CD4-positive, alpha-beta T cell treated with Interferon gamma for 1 hour (primary cell): Measurements from ENCODE around the gene CCDC183.
"Not testable (repeated sequence)": the region's sequence is repeated elsewhere in the genome, so short reads cannot be mapped to it uniquely, and the experiment has no call there.

Source experiments
- DNase-seq: peaks from one replicate; pipeline ENCODE4 v3.0.0-alpha.2; 2020

CCDC183 gene

GRCh38 chr9:136826703-136827582 lies 30.8 kb downstream of the CCDC183 start:
- DNase-seq, result no peak

DNA sequence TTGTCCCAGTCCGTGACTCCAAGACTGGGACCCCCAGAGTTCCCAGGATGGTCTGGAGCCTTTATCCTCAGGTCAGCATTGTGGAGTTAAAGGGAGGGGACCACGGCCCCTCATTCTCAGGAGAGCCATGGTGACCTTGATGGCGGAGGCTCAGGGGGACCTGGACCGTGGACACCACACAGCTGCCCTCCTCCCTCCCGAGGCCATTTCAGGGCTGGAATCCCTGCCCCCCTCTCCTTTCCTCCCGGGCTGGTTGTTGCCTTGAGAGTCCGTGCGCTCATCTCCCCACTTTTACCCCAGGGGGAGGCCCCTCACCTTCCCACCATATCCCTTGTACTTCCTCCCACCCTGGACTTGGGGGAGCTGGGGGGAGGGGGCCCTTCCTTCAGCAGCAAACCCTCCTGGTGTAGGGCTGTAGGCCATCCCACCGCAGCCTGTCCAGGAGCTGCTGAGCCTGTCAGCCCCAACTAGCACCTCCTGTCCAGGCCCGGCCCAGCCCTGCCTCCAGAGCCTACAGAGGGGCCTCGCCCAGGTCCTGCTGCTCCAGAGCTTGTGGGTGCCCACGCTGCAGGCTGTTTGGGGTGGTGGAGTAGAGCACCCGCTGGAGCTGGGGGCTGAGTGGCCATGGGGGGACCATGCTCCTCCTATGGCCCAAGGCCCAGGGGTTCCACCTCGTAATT lies 31.8 kb downstream of the CCDC183 start:
- no peak for DNase-seq

- no peak for DNase-seq
Observed at GRCh38 chr9:136828474-136829140, 32.5 kb downstream of the CCDC183 start.

DNA sequence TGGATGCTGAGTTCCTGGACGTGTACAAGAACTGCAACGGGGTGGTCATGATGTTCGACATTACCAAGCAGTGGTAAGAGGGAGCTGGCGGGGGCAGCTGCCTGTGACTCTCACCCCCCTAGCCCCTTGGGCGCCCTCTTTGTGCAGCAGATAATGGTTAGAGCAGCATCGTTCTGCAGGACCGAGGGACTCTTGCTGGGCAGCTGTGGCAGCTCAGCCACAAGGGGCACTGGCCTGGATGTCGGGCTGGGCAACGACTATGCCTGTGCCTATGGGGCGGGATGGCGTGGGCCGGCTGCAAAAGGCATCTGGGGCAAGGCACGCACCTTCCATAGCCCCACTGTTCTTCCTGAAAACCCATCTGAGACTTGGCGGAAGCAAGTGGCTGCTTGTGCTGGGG lies 33.3 kb downstream of the CCDC183 start:
- DNase-seq, result no peak

GRCh38 chr9:136829981-136830885 lies 34.1 kb downstream of the CCDC183 start:
- no peak for DNase-seq

DNA sequence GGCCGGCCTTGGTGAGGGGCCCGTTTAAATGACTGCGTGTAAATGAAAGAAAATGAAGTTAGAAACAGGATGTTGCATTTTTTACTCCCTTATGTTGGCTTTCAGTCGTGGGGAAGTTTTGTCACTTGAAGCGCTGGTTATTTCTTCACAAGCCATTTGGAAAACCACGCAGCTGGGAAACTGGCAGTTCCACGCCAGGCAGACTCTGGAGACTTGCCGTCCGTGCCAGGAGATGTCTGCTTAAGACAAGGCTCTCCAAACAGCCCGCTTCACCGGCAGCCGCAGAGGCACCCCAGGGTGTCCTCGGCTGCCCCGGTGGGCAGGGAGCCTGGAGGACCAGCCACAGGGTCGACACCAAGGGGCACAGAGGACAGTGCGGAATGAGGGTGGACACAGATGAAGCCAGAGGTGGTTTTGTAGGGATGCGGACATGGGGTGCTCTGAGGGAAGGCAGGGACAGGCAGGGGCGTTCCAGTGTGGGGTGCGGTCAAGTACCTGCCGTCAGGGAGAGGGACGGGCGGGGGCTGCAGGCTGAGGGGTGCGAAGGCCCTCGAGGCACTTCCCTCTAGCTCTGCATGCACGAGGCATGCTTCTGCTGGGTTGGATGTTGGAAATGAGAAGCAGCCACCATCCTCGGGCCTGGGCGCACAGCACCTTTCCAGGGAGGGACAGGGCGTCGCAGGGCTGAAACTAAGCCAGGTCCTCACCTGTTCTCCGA lies 35.0 kb downstream of the CCDC183 start:
- no peak for DNase-seq

DNA sequence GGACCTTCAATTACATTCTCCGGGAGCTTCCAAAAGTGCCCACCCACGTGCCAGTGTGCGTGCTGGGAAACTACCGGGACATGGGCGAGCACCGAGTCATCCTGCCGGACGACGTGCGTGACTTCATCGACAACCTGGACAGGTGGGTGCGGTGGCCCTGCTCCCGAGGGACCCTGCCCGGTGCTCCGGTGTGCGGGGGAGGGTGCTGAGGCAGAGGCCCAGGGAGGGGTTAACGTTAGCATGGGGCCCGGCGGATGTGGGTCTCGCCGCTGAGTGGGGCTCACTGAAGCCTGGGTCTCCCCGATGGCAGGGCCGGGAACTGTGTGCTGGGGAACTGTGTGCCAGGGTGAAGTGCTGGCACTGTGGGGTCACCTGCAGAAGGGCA lies 35.6 kb downstream of the CCDC183 start:
- no peak for DNase-seq

DNA sequence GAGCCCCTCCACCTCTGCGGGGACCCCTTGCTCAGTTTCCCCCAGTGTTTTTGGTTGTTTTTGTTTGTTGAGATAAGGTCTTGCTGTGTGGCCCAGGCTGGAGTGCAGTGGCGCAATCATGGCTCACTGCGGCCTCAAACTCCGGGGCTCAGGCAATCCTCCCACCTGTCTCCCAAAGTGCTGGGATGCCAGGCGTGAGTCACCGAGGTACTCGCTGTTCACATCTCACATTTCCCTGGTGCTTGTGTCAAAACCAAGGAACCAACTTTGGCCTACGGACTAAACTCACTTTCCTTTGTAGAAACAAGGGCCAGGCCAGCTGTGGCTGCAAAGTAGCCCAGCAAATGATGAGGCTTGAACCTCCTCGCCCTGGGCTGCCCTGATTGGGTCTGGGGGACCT lies 36.4 kb downstream of the CCDC183 start:
- no peak for DNase-seq

DNA sequence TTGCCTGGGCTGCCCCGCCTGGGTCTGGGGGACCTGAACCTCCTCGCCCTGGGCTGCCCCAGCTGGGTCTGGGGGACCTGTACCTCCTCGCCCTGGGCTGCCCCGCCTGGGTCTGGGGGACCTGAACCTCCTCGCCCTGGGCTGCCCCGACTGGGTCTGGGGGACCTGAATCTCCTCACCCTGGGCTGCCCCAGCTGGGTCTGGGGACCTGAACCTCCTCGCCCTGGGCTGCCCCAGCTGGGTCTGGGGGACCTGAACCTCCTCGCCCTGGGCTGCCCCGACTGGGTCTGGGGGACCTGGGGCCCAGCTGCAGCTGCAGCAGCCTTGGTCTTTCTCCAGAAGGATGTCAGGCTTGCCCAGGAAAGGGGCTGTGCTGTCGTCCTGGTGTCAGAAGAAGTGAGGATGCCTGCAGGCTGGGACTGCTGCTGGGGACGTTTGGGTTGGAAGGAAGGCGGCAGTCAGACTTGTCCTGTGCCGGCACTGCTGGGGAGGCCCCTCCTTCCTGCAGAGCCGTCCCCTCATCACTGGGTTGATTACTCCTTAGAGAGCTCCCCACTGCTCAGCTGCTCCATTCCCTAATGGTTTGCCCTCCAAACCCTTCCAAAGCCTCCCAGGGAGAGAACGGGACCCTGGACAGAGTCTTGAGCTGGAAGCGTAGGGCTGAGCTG lies 37.4 kb downstream of the CCDC183 start:
- not testable (repeated sequence) for DNase-seq

- no peak for DNase-seq
Observed at GRCh38 chr9:136835162-136835931, 39.2 kb downstream of the CCDC183 start.

DNA sequence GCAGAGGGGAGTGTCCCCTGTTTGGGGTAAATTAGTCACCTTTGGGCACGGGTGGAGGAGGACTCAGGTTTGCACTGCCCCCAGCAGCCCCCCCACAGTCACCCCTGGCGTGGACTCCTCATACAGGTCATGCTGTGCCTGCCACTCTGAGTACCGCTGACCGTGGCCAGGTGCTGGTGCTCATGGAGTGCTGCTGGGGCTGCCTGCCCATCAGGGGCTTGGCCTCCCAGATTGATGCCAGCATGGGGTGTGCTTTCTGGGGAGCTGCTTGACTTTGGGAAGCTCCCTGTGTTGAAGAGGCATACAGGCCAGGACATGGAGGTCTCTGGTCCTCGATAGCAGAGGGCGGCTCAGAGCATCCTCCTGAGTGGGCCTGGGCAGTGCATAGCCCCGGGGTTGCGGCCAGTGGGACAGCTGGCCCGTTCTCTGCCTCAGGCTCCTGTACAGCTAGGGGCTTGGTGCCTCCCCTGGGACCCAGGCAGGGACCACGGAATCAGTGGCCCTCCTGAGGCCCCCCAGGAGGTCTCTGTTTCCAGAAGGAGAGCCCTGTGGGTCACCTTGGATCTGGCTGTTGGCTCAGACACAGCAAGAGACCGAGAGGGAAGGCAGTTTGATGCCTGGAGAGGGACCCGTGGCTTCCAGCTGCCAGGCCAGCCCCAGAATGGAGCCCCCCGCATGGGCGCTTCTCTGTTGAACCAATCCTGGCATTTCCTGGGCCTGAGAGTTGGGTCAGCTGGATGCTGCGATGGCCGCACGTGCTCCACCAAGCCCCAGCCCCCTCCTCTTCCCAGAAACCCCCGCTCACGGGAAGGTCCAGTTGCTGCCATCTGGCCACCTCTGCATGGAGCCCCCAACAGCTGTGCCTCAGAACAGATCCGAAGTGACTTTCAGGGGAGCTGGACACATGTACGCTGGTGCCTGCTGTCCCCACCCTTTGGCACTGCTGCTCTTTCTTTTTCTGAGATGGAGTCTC lies 40.1 kb downstream of the CCDC183 start:
- DNase-seq, result no peak

DNA sequence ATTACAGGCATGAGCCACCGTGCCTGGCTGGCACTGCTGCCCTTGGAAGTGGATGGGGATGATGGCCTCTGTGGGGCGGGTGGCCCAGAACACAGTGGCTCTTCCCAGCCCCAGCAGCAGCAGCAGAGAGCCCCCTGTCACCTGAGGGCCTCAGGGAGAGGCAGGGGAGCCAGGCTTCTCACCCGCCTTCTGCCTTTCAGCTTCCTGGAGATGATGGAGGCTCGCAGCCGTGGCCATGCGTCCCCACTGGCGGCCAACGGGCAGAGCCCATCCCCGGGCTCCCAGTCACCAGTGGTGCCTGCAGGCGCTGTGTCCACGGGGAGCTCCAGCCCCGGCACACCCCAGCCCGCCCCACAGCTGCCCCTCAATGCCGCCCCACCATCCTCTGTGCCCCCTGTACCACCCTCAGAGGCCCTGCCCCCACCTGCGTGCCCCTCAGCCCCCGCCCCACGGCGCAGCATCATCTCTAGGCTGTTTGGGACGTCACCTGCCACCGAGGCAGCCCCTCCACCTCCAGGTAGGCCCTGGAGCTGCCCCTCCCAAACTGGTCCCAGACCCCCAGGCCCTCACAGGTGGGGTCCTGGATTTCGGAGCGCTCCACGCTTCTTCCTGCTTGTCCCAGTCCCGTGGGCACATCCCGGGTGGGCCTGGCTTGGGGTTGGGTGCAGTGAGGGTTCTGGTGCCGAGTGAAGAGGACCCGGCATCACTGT lies 41.2 kb downstream of the CCDC183 start:
- DNase-seq, result no peak

DNA sequence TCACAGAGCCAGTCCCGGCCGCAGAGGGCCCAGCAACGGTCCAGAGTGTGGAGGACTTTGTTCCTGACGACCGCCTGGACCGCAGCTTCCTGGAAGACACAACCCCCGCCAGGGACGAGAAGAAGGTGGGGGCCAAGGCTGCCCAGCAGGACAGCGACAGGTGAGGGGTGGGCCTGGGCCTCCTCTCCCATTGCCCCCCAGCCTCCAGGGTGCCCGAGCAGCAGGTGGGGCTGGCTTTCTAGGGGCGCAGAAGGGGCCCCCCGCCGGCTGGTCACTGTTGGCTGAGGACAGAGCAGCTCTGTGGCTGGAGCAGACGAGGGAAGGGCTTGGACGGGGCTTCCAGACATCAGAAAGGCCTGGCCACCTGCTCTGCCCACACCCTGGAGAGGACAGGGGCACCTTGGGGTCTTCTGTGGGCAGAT lies 41.7 kb downstream of the CCDC183 start:
- not testable (repeated sequence) for DNase-seq

DNA sequence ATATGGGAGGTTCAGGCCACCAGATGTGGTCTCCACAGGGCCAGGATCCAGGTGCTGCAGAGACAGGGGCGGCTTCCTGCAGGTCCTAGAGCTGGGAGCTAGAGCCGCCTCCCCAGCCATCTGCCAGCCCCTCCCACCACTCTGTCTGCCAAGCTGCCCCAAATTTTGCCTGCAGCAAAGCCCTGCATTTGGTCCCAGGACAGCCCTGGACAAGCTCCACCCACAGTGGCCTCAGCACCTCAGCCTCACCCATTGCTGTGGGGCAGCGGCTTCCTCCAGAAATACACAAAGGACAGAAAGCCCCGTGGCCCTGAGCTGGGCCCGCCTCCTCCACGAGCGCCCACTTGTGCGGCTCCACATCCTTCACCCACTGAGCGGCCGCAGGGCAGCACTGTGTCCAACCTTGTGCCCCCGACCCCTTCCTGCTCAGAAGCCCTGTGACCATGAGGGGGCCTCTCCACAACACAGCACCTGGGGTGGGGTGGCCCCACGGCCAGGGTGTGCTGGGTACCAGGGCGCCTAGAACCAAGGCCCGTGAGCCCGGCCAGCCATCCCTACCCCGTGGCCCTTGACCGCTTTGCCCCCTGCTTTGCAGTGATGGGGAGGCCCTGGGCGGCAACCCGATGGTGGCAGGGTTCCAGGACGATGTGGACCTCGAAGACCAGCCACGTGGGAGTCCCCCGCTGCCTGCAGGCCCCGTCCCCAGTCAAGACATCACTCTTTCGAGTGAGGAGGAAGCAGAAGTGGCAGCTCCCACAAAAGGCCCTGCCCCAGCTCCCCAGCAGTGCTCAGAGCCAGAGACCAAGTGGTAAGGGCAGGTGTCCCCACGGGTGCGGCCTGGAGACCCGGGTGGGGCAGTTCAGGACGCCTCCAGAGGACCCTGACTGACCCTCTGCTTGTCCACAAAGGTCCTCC lies 42.4 kb downstream of the CCDC183 start:
- no peak for DNase-seq

- DNase-seq, result no peak
Observed at GRCh38 chr9:136839229-136840139, 43.3 kb downstream of the CCDC183 start.

DNA sequence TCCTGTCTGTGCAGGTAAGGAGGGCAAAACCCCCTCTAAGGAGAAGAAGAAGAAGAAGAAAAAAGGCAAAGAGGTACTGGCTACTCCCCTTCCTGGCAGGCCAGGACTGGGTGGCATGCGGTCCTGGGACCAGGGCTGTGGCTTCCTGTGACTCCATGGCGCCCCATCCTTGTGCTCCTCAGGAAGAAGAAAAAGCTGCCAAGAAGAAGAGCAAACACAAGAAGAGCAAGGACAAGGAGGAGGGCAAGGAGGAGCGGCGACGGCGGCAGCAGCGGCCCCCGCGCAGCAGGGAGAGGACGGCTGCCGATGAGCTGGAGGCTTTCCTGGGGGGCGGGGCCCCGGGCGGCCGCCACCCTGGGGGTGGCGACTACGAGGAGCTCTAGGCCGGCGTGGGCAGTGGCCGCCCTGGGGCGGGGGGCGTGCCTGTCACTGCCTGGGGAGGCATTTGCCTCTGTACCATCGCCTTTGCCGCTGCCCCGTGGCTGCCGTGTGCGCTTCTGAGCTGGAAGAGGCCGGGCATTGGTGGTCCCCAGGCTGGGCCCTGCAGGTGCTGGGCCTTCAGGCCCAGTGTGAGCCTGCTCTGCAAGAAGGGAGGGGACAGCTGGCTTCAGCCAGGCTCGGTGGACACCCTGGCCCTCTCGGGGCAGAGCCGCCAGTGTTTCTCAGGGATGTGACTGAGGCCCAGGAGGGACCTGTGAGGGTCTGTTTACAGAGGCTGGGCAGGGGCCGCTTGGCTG lies 44.2 kb downstream of the CCDC183 start:
- no peak for DNase-seq
